ENCODE data around the gene DFFB.

- TF ChIP-seq POLR2A (IDR thresholded peaks at IDR 0.05): no peak
- TF ChIP-seq, protein P1, sequence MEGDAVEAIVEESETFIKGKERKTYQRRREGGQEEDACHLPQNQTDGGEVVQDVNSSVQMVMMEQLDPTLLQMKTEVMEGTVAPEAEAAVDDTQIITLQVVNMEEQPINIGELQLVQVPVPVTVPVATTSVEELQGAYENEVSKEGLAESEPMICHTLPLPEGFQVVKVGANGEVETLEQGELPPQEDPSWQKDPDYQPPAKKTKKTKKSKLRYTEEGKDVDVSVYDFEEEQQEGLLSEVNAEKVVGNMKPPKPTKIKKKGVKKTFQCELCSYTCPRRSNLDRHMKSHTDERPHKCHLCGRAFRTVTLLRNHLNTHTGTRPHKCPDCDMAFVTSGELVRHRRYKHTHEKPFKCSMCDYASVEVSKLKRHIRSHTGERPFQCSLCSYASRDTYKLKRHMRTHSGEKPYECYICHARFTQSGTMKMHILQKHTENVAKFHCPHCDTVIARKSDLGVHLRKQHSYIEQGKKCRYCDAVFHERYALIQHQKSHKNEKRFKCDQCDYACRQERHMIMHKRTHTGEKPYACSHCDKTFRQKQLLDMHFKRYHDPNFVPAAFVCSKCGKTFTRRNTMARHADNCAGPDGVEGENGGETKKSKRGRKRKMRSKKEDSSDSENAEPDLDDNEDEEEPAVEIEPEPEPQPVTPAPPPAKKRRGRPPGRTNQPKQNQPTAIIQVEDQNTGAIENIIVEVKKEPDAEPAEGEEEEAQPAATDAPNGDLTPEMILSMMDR (IDR thresholded peaks at IDR 0.05): no peak
Measured at GRCh38 chr1:3904843-3905185, 47.5 kb downstream of the DFFB start.
